Fibroblast of lung (primary cell): ENCODE results near the gene CALML4. TPM values are rescaled to one million over a fixed set of nuclear protein-coding genes. Genes with fewer than 3 reads are reported as not detected.

Experiments used
- DNase-seq, 2 donors: peaks; one replicate each; pipeline versions ENCODE4 v3.0.0 to v3.0.0-alpha.2; 2010; ENCODE audit warnings: low read depth in 2 of 2
- H2AFZ ChIP-seq: 2 replicates; pipeline ENCODE4 v1.5.1; 2012; ENCODE audit warnings: low read length, control low read depth, inconsistent platforms
- H3K27ac ChIP-seq: 2 replicates; pipeline ENCODE4 v1.5.1; 2011; ENCODE audit warnings: low read length, control low read depth; ENCODE audit not compliant: insufficient read depth
- H3K27me3 ChIP-seq: 2 replicates; pipeline ENCODE4 v1.5.1; 2011; ENCODE audit warnings: mild to moderate bottlenecking, low read length; ENCODE audit not compliant: control insufficient read depth, insufficient read depth
- H3K36me3 ChIP-seq: 2 replicates; pipeline ENCODE4 v1.5.1; 2011; ENCODE audit warnings: low read length; ENCODE audit not compliant: control insufficient read depth, insufficient read depth
- H3K4me1 ChIP-seq: 2 replicates; pipeline ENCODE4 v1.5.1; 2011; ENCODE audit warnings: low read length; ENCODE audit not compliant: control insufficient read depth, insufficient read depth; ENCODE audit errors: extremely low read depth
- H3K4me2 ChIP-seq: 2 replicates; pipeline ENCODE4 v1.5.1; 2011; ENCODE audit warnings: low read length, control low read depth; ENCODE audit not compliant: insufficient read depth; ENCODE audit errors: extremely low read depth
- H3K4me3 ChIP-seq, 4 experiments: fragments of 200-600 bp in 1 of 4; sonication (generic) in 1 of 4; replicated peaks in 1 of 4; 2 replicates each; pipeline ENCODE4 v1.5.1; 2011 to 2016; ENCODE audit warnings: low read length in 4 of 4, low read depth in 3 of 4, mild to moderate bottlenecking in 3 of 4, control low read depth in 2 of 4, inconsistent platforms in 1 of 4, mixed read lengths in 1 of 4; ENCODE audit not compliant: insufficient read depth in 1 of 4; ENCODE audit errors: control extremely low read depth in 1 of 4
- H3K79me2 ChIP-seq: 2 replicates; pipeline ENCODE4 v1.5.1; 2012; ENCODE audit warnings: mild to moderate bottlenecking, low read length, inconsistent platforms; ENCODE audit not compliant: control insufficient read depth, insufficient read depth
- H3K9ac ChIP-seq: 2 replicates; pipeline ENCODE4 v1.5.1; 2011; ENCODE audit warnings: mild to moderate bottlenecking, low read length, control low read depth; ENCODE audit not compliant: insufficient read depth
- H3K9me3 ChIP-seq: 2 replicates; pipeline ENCODE4 v1.5.1; 2012; ENCODE audit warnings: low read depth, low read length; ENCODE audit not compliant: control insufficient read depth, insufficient read depth
- H4K20me1 ChIP-seq: 2 replicates; pipeline ENCODE4 v1.5.1; 2011; ENCODE audit warnings: low read length; ENCODE audit not compliant: control insufficient read depth, insufficient read depth; ENCODE audit errors: extremely low read depth
- EZH2 ChIP-seq: IDR thresholded peaks from 2 replicates; pipeline ENCODE4 v1.5.1; 2012; ENCODE audit warnings: low read length, control low read depth, mild to moderate bottlenecking; ENCODE audit errors: missing control alignments
- polyA plus RNA-seq, 2 donors: library from polyadenylated mRNA; depleted of rRNA in 1 of 2; stranded (reverse) in 1 of 2; unstranded in 1 of 2; fragments of >200 nt; gene quantifications; 2 replicates each; pipeline ENCODE4 v1.2.1, GENCODE V29; 2011 to 2012; ENCODE audit warnings: missing spikeins in 1 of 2
- total RNA-seq: library from RNA; depleted of rRNA; stranded (reverse); fragments of >200 nt; gene quantifications from 2 replicates; pipeline ENCODE4 v1.2.1, GENCODE V29; 2014
- TF ChIP-seq, protein P1 (sequence below), 2 donors: IDR thresholded peaks in 1 of 2; conservative IDR thresholded peaks in 1 of 2; 1 replicate in 1 of 2; 2 replicates in 1 of 2; pipeline ENCODE4 v1.5.1; 2011 to 2012; ENCODE audit warnings: low read length in 2 of 2, control low read depth in 1 of 2, inconsistent platforms in 1 of 2, low read depth in 1 of 2, mild to moderate bottlenecking in 1 of 2

Gene CALML4
- total and polyA plus RNA-seq, 2 donors (not counting 1 experiment from before 2014, with no cell fraction given), result 1.8 to 2.0 TPM

DNA sequence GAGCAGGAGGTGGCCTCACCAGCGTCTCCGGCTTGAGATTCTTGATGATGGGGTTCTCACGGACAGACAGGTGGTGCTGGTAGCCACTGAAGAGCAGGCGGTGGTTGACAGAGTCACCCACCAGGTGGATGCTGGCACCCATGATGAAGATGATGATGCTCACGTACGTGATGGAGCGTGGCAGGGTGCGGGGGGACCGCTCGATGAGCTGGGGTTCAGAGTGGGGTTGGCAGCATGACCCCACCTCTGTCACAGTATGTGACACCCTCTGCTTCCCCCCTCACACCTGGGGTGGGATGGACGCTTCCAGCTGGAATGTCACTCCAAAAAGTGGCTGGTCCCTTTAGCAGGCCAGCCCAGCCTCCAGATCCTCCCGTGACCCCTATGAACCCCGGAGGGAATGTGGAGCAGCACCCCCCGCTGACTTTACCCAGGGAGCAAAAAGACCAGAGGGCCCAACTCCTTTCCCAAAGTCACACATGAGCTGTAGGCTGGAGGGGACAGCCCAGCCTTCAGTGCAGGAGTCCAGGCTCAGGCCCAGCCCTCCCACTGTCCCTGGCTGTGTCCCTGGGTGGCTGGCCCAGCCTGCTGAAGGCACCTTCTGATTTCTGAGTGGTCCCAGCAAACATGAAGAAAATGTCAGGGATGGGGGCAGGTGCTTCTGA, 6.7 kb upstream of the CALML4 start:
- Histone ChIP-seq H3K9me3 (no peaks in the 10 kb centered on the region), H4K20me1 (no peaks in the 10 kb centered on the region), H3K9ac (no peak overlapping the region), H2AFZ (no peak overlapping the region), H3K27ac (no peak overlapping the region), H3K36me3 (peaks cover 2% of the 10 kb centered on the region), H3K4me1 (no peaks in the 10 kb centered on the region), H3K79me2 (no peaks in the 10 kb centered on the region), H3K4me3 (no peak overlapping the region), H3K27me3 (no peaks in the 10 kb centered on the region), H3K4me2 (no peak overlapping the region)
- no peak for DNase-seq
- TF ChIP-seq EZH2, result no peak
- TF ChIP-seq, protein P1, sequence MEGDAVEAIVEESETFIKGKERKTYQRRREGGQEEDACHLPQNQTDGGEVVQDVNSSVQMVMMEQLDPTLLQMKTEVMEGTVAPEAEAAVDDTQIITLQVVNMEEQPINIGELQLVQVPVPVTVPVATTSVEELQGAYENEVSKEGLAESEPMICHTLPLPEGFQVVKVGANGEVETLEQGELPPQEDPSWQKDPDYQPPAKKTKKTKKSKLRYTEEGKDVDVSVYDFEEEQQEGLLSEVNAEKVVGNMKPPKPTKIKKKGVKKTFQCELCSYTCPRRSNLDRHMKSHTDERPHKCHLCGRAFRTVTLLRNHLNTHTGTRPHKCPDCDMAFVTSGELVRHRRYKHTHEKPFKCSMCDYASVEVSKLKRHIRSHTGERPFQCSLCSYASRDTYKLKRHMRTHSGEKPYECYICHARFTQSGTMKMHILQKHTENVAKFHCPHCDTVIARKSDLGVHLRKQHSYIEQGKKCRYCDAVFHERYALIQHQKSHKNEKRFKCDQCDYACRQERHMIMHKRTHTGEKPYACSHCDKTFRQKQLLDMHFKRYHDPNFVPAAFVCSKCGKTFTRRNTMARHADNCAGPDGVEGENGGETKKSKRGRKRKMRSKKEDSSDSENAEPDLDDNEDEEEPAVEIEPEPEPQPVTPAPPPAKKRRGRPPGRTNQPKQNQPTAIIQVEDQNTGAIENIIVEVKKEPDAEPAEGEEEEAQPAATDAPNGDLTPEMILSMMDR (conservative IDR thresholded peaks at IDR 0.05 in 1 of 2, IDR thresholded peaks at IDR 0.05 in 1 of 2; ENCODE audit: low read depth in 1 of 2, low read length in 2 of 2), result no peak

DNA sequence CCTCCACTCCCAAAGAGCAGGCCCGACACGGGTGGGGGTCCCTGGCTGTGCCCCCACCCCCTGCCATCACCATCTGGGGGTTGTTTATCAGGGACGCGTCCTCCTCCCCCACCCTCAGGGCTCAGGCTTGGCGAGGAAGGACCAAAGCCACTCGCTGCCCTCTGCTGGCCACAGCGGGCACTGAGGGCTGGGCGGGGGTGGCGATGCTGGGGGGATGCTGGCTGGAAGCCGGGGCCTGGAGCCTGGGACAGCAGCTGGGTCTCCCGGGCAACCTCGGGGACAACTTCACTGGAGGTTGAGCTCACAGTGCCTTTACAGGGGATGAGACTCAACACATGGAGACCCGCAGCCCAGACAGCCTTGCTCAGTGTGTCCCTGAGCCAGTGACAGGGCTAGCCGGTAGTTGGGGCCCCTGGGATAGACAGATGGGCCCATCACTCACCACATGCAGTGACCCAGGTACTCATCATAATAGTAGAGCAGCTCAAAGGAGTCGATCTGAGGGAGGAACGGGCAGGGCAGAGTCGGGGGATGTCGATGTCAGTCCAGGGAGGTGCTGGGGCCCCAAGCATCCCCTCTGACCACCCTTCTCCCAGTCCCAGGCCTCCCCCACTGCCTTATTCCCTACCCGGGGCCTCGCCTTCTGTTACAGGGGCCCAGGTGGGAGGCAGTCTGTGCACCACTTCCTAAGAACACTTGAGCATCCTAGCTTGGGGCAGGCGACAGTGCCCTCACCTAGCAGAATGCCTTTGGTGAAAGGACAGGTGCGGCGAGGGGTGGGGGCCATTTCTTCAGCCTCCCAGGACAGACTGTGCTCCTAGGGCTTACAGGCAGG, 5.9 kb upstream of the CALML4 start:
- H3K4me3 ChIP-seq, result no peak overlapping the region
- peak; percentile 20 to 37 for DNase-seq

DNA sequence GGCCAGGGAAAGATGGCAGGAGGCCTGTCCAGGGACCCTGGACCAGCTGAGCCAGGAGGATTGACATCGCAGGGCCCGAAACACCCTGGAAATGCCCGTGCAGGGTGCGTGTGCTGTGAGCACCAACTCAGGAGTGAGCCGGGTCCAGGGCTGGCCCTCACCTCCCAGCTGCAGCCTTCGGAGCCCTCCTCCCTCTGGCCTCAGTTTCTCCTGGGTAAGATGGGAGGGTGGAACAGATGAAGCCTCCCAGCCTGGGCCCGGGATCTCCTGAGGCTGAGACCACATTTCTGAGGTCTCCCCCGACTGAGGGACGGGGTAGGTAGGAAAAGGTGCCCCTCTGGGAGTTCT, 5.3 kb upstream of the CALML4 start:
- Histone ChIP-seq H2AFZ (no peak overlapping the region), H3K4me2 (peak overlapping the region; percentile 35), H3K4me3 (no peak overlapping the region), H3K9me3 (no peaks in the 10 kb centered on the region), H3K9ac (no peak overlapping the region), H3K79me2 (no peaks in the 10 kb centered on the region), H3K36me3 (peaks cover 2% of the 10 kb centered on the region), H3K27ac (no peak overlapping the region), H4K20me1 (no peaks in the 10 kb centered on the region), H3K4me1 (no peaks in the 10 kb centered on the region), H3K27me3 (no peaks in the 10 kb centered on the region)
- DNase-seq, result no peak
- no peak for TF ChIP-seq EZH2
- TF ChIP-seq, protein P1 (conservative IDR thresholded peaks at IDR 0.05 in 1 of 2, IDR thresholded peaks at IDR 0.05 in 1 of 2; ENCODE audit: low read depth in 1 of 2, low read length in 2 of 2), result no peak

More for the DNA sequence above, 5.9 kb upstream of the CALML4 start:
- no peak overlapping the region for H3K27ac ChIP-seq
- H3K4me2 ChIP-seq, result peak overlapping the region; percentile 35
- H3K79me2 ChIP-seq, result no peaks in the 10 kb centered on the region
- H3K9ac ChIP-seq, result no peak overlapping the region
- H3K4me1 ChIP-seq, result no peaks in the 10 kb centered on the region
- H3K9me3 ChIP-seq, result no peaks in the 10 kb centered on the region
- H3K27me3 ChIP-seq, result no peaks in the 10 kb centered on the region
- peaks cover 2% of the 10 kb centered on the region for H3K36me3 ChIP-seq
- TF ChIP-seq, protein P1 (conservative IDR thresholded peaks at IDR 0.05 in 1 of 2, IDR thresholded peaks at IDR 0.05 in 1 of 2; ENCODE audit: low read depth in 1 of 2, low read length in 2 of 2), result peak; percentile 77 to 88
- no peak for TF ChIP-seq EZH2
- H4K20me1 ChIP-seq, result no peaks in the 10 kb centered on the region
- no peak overlapping the region for H2AFZ ChIP-seq
